GM18511 (cell line): ENCODE measurements around the gene CDO1.
"Not testable (repeated sequence)": the region's sequence is repeated elsewhere in the genome, so short reads cannot be mapped to it uniquely, and the experiment has no call there.

Experiments
- ATAC-seq: cut with Tn5 transposase; IDR thresholded peaks from one replicate; pipeline ENCODE4 v1.9.1; 2021; ENCODE audit warnings: mild to moderate bottlenecking, moderate library complexity; ENCODE audit not compliant: unreplicated experiment

The CDO1 gene

DNA sequence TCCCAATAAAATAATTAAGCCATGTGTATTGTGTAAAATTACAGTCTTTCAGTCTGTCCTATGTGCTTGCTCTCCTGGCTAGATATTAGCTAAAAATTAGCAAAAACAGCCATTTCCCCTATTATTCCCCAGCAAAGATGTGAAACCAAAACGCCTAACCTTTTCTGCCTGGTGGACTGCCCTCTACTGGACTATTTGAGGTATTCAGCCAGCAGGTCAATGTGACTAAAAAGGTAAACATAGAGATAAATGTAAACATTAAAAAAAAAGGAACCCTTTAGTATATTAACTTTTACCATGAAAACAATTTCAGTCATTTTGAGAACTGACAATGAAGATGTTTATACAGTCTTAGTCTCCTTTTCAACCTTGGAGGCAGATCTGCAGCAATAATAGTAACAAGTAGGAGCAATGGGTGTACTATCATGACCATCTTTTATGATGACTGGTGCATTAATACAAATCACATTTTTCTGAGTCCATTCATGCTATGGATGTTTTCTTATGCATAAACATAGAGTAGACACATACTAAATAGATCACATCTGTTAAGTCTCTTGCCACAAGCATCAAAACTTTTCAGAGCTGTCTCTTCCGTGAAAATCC is 14.8 kb upstream of the CDO1 start:
- ATAC-seq = peak; percentile 87

DNA sequence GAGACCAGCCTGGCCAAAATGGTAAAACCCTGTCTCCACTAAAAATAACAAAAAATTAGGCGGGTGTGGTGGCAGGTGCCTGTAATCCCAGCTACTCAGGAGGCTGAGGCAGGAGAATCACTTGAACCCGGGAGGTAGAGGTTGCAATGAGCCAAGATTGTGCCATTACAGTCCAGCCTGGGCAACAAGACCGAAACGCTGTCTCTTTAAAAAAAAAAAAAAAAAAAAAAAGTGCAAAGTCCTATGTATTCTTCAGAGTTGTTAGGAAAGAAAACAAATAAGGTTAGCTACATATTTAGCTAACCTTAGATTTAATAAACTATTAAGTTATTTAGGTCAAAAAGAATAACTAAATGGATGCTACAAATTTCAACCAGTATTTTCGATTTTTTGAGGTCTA is 13.5 kb upstream of the CDO1 start:
- ATAC-seq = no peak

DNA sequence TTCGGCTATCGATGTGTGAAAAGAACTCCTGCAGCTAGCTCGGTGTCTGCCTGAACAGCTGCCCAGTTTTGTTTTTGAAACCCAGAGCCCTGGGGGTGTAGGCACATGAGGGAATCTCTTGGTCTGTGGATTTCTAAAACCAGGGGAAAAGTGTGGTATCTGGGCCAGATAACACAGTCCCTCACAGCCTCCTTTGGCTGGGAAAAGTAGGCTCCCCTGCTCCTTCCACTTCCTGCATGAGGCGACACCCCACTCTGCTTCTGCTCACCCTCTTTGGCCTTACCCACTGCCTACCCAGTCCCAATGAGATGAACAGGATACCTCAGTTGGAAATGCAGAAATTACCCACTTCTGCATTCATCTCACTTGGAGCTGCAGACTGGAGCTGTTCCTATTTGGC is 9.5 kb upstream of the CDO1 start:
- no peak for ATAC-seq

DNA sequence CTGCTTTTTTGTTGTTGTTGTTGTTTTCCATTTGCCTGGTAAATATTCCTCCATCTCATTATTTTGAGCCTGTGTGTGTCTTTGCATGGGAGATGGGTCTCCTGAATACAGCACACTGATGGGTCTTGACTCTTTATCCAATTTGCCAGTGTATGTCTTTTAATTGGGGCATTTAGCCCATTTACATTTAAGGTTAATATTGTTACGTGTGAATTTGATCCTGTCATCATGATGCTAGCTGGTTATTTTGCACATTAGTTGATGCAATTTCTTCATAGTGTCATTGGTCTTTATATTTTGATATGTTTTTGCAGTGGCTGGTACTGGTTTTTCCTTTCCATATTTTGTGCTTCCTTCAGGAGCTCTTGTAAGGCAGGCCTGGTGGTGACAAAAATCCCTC is 8.5 kb upstream of the CDO1 start:
- ATAC-seq = not testable (repeated sequence)

DNA sequence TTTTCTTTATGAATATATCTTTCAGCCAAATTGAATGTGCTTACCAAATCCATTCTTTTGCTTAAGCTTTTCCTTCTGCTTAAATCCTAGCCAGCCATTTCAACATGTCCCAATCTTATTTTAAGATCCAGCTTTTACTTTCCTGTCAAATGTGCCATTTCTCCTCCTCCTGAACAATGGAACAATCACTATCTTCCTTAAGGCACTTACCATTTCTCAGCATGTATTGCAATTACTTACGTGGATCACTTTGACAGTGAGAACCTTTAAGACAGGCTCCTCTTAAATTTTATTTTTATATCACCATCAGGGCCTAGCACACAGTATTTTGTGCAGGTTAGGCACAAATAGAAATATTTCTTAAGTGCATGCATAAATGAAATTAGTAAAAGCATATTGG is 4.4 kb upstream of the CDO1 start:
- ATAC-seq = no peak

DNA sequence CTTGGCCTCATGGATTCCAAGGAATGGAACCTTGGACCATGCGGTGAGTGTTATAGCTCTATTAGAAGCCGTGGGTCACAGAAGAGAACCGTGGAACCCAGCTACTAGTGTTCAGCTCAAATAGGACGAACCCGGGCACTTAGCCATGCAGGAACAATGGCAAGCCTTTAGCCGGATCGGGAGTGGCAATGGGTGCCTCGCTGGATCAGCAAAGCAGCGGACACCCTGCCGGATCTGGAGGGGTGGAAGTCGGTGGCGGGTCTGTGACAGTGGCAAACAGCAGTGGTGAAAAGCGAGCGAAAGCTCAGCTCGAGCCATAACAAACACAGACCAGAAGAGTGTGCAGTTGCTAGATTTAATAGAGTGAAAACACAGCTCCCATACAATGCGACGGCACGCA is 2.4 kb upstream of the CDO1 start:
- ATAC-seq = no peak

DNA sequence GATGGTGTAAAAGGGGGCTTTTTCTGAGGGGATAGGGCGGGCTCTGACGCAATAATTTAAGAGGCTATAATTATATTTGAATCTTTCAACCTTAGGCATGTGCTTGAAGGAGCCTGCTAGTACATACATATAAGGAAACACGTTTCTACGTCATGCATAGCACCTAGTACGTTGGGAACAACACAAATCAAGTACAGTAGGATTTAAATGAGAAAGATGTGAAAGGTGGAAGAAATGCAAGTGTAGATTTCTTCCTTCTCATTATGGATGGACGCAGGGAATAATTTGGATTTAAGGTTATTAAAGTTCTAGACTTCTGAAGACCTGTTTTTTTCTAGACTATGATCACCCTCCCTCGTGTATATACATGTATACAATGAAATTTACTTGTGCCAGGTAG is 927 bp upstream of the CDO1 start:
- no peak for ATAC-seq

DNA sequence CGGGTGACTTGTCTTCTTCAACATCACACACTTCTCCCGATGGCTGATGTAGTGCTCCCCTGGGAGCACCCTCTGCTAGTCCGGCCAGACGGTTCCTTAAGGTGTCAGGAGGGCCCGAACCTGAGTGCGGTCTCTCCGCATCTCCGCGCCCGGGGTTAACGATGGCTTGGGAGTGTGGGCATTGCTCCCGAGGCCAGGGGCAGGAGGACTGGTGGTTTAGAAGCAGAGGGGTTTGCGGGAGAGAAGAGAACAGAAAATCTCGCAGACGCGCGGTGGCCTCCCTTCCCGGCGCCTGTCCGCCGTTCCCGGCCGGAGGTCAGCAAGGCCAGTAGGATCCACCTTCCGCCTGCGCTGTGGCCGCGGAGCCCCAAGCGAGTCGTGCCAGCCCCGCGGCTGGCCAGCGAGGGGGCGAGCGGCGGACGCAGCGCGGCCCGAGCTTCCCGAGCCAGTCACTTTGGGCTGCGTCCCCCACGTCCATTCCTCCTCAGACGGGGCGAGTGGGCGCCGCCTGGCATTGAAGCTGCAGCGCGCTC is 700 bp downstream of the CDO1 start:
- ATAC-seq = no peak

DNA sequence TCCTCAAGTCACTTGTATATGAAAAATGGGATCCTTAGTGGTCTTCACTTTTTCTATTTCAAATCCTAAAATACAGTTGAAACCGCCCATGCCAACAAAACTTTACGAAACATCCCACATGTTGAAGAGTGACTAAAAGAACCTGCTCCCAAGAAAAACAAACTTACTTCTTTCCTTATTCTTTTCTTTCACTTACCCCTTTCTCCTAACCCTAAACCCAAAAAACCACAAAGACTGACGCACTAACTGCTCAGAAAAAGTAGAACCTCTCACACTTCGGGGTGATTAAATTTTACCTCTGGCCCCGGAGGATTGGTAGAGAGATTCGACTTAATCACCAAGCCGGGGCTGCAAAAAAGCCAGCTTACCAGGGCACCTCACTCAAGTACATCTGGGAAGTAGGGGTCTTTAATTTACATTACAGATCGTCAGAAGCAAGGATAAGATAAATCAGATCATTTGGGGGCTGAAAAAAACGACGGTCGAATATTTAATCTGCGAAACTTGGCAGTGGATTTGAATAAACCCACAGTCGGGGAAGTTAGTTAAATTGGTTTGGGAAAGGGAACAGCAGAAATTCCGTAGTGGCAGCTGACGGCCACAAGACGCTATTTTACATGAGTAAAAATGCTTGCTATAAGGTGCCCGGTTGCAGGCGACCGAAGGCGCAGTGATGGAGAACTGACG is 1.3 kb downstream of the CDO1 start:
- ATAC-seq = no peak

DNA sequence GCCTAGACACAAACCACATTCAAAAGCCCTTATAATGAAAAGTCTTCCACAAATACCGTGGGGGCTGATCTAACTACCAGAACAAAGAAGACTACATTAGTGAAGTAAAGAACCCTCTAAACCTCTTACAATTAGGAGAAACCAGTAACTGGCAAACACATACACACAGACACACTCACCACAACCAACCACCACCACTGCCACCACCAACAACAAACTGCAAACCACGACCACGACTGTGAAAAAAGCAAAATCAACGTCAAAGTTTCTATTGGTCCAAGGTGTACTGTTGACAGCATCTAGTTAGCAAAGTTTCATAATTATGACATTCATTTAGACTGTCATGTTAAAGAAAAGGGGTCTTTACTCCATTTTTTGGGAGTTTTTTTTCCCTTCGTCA is 2.7 kb downstream of the CDO1 start:
- no peak for ATAC-seq

DNA sequence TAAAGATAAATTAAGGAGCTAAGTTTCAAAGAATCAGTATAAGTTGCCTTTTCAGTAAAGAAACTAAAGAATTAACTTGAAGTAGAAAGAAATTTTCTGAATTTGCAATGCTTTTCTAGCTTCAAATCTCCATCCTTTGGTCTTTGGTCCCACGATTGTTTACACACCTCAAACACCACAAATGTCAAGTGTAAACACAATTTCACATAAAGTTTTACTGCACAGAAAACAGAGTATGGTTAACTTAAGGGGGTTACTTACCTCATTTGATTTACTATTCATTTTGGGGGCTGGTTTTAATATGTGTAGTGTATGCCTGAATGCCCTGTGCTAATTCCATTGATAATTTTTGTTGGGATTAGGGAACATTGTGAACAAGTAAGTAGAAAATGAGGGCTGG is 4.1 kb downstream of the CDO1 start:
- ATAC-seq = no peak

DNA sequence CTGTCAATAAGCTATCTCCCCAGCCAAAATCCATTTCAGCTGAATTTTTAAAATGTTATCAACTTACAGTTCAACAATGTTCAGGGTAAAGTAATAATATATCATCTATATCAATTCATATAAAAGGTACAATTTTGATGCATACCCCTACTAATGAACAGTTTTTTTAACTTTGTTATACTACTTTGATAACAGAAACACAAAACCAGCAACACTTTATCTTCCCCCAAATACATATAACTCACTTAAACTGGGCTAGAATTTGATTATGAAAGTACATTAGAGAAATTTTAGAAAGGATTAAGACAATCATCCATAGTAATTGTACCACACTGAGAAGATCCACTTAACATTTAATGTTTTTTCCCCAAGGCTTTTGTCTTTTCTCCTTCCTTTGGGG is 5.1 kb downstream of the CDO1 start:
- no peak for ATAC-seq

DNA sequence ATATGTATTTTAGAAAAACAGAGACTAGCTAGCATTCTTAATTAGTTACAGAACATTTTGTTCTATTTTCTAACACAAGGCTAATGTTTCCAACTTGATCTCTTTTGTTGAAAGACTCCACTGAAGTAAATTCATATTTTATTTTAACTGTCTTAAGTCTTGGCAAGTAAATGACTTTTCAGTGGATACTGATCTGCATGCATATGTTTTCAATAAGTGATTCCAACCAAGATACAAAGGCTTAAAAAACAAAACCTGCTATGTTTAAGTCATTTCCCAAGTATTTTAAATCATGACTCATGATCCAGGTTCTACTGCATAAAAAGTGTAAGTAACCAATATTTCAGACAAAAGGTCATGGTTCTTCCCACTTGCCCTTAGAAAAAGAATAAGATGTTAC is 5.7 kb downstream of the CDO1 start:
- ATAC-seq = no peak

DNA sequence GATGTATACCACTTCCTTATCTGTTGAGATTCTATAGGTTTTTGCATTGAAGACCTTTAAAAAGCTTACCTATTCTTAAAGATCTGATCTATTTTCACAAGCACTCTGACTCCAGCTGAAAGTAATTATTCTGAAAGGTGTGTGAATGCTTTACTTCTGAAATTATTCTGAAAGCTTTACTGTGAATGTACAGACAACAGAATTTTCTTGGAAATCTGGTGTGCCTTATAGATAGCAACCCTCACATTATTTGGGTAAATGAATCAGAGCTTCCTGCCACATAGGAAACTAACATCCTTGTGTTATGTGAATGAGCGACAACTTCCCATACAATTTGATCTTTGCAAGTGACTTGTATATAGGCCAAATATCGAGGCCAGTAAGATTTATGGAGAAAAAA is 6.5 kb downstream of the CDO1 start:
- ATAC-seq = no peak

DNA sequence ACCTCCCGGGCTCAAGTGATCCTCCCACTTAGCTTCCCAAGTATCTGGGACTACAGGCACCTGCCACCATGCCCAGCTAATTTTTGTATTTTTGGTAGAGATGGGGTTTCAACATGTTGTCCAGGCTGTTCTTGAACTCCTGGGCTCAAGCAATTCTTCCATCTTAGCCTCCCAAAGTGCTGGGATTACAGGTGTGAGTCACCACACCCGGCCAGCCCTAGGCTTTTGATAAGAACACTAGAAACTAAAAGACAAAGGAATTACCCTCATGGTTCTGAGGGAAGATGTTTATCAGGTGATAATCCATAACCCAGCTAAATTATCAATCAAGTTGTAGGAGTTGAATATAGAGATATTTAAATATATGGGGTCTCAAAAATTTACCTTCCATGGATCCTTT is 8.4 kb downstream of the CDO1 start:
- ATAC-seq = not testable (repeated sequence)

DNA sequence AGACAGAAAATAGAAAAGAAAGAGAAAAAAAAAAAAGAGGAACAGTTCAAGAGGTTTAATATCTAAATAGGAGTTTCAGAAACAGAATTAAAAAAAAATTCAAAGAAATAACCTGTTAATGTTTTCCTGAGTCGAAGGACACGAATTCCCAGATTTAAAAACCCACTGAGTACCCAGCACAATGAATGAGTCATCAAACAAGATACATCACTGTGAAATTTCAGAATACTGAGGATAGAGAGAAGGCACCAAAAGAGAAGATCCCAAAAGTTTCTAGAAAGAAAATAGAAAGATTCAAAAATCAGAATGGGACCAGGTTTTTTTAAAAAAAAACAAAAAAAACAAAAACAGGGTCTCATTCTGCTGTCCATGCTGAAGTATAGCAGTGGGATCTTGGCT is 8.8 kb downstream of the CDO1 start:
- ATAC-seq = no peak

DNA sequence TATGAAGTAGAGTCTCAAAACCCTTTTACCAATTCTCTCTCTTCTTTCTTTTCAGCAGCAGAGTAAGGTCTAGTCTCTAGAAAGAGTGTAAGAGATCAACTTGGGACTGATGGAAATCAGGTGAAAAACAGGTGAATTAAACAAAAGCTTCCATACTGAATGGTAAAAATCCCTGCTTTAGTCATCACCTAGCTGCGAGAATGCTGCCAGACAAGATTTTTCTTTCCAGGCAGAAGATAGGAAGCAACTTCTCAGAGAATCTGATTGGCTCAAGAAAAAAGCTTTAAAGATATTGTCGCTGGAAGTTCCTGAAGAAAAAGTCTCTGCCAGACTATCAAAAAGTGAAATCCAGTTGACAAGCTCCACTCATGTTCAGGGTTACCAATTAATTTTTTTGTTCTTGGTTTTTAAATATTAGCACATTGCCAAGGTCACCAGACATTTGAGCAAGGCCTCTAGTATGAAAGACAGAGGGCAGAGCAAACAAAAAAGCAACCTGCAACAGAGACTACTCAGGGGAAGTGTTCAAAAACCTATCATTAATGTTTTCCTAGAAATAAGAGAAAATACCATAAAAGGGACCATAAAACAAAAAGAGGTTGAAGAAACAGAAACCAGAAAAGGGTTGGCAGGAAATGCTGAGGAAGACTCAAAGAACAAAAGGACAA is 9.3 kb downstream of the CDO1 start:
- ATAC-seq = no peak

DNA sequence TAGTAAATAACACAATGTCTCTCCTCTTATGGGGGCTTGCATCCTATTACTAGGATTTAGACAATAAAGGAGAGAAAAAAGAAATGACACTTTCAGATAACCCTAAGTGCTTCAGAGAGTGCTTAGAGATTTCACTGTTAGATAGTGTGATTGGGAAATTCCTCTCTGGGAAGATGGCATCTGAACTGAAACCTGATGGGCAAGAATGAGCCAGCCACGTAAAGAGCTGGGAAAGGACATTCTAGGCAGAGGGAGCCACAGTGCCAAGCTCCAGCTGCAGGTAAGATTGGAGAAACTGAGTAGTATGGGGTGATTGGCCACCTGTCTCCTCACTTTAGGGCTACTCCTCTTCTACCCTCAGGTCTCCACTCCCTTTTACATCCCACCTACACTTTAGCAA is 14.5 kb downstream of the CDO1 start:
- ATAC-seq = no peak

DNA sequence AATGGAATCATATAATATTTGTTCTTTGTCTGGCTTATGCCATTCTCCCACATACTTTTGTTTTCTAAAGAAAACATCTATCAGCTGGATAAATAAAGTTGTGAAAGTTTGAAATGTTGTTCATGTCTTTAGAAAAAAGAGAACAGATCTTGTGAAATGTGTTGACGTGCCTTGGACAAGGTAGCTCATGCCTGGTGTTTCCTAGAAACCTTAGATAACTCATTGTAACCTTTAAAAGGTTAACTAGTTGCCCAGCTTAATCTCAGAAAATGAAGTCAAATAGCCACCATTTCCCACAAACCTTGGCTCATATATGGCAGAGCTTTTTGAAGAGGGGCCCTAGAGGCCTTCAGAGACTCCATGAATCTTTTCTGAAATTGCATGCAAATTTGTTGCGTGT is 15.3 kb downstream of the CDO1 start:
- ATAC-seq = no peak

DNA sequence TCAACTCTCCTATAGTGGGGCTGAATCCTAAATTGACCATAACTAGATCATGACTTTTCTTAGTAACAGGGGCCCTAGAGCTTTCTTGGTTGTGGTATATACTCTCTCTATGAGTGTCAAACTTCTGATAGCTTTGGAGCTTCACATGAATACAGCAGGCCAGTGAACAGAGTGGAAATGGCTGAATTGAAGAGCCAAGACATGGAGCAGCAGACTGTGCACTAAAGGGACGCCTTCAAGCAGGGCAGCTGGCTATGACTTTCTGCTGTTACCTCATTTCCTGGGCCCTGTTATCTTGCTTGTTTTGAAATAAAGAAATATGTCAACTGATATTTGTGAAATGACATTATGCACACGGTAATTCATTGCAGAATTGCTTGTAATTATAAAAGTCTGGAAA is 16.4 kb downstream of the CDO1 start:
- ATAC-seq = no peak

DNA sequence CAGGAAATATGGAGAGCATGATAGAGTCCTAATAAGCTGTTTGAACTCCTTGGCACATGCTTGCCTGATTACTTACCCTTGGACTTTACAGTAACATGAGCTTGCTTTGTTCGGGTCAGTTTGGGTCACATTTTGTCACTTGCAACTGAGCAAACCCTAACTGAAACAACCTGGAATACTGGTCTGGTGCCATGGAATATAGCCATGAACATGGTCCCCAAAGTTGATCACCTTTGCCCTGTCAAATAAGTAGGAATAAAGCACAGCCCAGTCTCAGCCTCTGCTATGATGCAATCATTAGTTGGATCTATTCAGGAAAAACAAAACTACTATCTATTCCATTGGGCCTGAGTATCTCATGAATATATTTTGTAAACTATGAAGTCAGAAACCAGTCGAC is 18.2 kb downstream of the CDO1 start:
- no peak for ATAC-seq

DNA sequence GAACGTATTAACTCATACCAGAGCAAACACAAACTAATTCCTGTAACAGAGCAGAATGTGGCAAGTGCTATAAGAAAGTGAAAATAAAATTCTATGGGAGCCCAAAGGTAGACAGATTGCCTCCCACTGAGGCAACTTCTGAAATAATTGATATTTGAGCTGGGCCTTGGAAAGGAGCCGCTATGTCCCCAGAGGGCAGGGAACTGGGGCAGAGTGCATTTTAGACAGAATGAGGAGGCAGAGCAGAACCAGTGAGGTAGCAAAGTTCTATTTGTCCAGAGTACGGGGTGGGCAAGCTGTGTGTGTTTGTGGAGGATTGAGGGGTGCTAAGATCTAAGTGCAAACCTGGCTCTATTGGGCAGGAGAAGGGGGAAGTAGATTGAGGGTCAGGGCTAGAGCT is 19.8 kb downstream of the CDO1 start:
- ATAC-seq = no peak
